Ectodermal cell (in vitro differentiated cells): ENCODE results near the gene CISH.

ENCODE experiments used
- H3K27ac ChIP-seq: 2 replicates; pipeline ENCODE4 v1.7.0; 2013; ENCODE audit warnings: mild to moderate bottlenecking, low read depth, low read length; ENCODE audit not compliant: insufficient read depth, poor library complexity, severe bottlenecking
- H3K27me3 ChIP-seq: 2 replicates; pipeline ENCODE4 v1.7.0; 2013; ENCODE audit warnings: mild to moderate bottlenecking, low read length; ENCODE audit not compliant: insufficient read depth, control insufficient read depth, poor library complexity, severe bottlenecking
- H3K36me3 ChIP-seq: one replicate; pipeline ENCODE4 v1.7.0; 2013; ENCODE audit warnings: low read length; ENCODE audit not compliant: control insufficient read depth, insufficient read depth
- H3K4me1 ChIP-seq: one replicate; pipeline ENCODE4 v1.7.0; 2013; ENCODE audit warnings: low read length; ENCODE audit not compliant: control insufficient read depth, insufficient read depth
- H3K4me3 ChIP-seq: 2 replicates; pipeline ENCODE4 v1.7.0; 2013; ENCODE audit warnings: low read depth, low read length, control low read depth; ENCODE audit not compliant: insufficient read depth
- H3K9me3 ChIP-seq: 2 replicates; pipeline ENCODE4 v1.7.0; 2013; ENCODE audit warnings: mild to moderate bottlenecking, low read length, moderate library complexity; ENCODE audit not compliant: control insufficient read depth
- WGBS, 2 experiments: methylation state at CpG; one replicate each; pipeline ENCODE4 v1.1.7; 2013; ENCODE audit warnings: missing lambda C conversion rate in 2 of 2; 5-methylcytosine and 5-hydroxymethylcytosine counted together

Gene CISH

GRCh38 chr3:50586763-50587070, 24.9 kb downstream of the CISH start:
- Histone ChIP-seq H3K4me3 (no peak overlapping the region), H3K27me3 (no peaks in the 10 kb centered on the region), H3K36me3 (no peaks in the 10 kb centered on the region), H3K9me3 (no peaks in the 10 kb centered on the region), H3K27ac (no peak overlapping the region), H3K4me1 (no peaks in the 10 kb centered on the region)
- 87 to 90% methylated on average over 3 of the region's 3 CpGs for WGBS, 2 experiments

- 91 to 93% methylated on average over 6 of the region's 6 CpGs for WGBS, 2 experiments
- no peaks in the 10 kb centered on the region for H3K9me3 ChIP-seq
- no peak overlapping the region for H3K4me3 ChIP-seq
- no peaks in the 10 kb centered on the region for H3K27me3 ChIP-seq
- no peaks in the 10 kb centered on the region for H3K4me1 ChIP-seq
- H3K27ac ChIP-seq: no peak overlapping the region
- H3K36me3 ChIP-seq: no peaks in the 10 kb centered on the region
Observed at GRCh38 chr3:50585919-50586762, 25.4 kb downstream of the CISH start.

GRCh38 chr3:50584391-50584790, 27.2 kb downstream of the CISH start:
- Histone ChIP-seq H3K27ac (no peak overlapping the region), H3K27me3 (no peaks in the 10 kb centered on the region), H3K36me3 (no peaks in the 10 kb centered on the region), H3K9me3 (no peaks in the 10 kb centered on the region), H3K4me1 (no peaks in the 10 kb centered on the region), H3K4me3 (no peak overlapping the region)
- WGBS, 2 experiments: 87 to 92% methylated on average over 2 of the region's 2 CpGs

GRCh38 chr3:50583897-50584296, 27.7 kb downstream of the CISH start:
- H3K27me3 ChIP-seq: no peaks in the 10 kb centered on the region
- no peaks in the 10 kb centered on the region for H3K9me3 ChIP-seq
- no peak overlapping the region for H3K4me3 ChIP-seq
- 93 to 94% methylated on average over 6 of the region's 6 CpGs for WGBS, 2 experiments
- no peaks in the 10 kb centered on the region for H3K4me1 ChIP-seq
- peaks cover 2% of the 10 kb centered on the region for H3K36me3 ChIP-seq
- H3K27ac ChIP-seq: no peak overlapping the region

- Histone ChIP-seq H3K4me3 (no peak overlapping the region), H3K4me1 (no peaks in the 10 kb centered on the region), H3K27me3 (no peaks in the 10 kb centered on the region), H3K36me3 (peaks cover 5% of the 10 kb centered on the region), H3K27ac (no peak overlapping the region), H3K9me3 (no peaks in the 10 kb centered on the region)
- WGBS, 2 experiments: 83% methylated on average over 9 of the region's 9 CpGs
Observed at GRCh38 chr3:50582083-50582482, 29.5 kb downstream of the CISH start.

GRCh38 chr3:50581459-50581842, 30.1 kb downstream of the CISH start:
- 92 to 97% methylated on average over 2 of the region's 2 CpGs for WGBS, 2 experiments
- no peak overlapping the region for H3K4me3 ChIP-seq
- H3K4me1 ChIP-seq: no peaks in the 10 kb centered on the region
- peaks cover 5% of the 10 kb centered on the region for H3K36me3 ChIP-seq
- no peak overlapping the region for H3K27ac ChIP-seq
- no peaks in the 10 kb centered on the region for H3K27me3 ChIP-seq
- H3K9me3 ChIP-seq: no peaks in the 10 kb centered on the region

- Histone ChIP-seq H3K4me3 (no peak overlapping the region), H3K4me1 (no peaks in the 10 kb centered on the region), H3K27ac (no peak overlapping the region), H3K36me3 (peaks cover 5% of the 10 kb centered on the region), H3K9me3 (no peaks in the 10 kb centered on the region), H3K27me3 (no peaks in the 10 kb centered on the region)
- 92 to 93% methylated on average over 9 of the region's 9 CpGs for WGBS, 2 experiments
Observed at GRCh38 chr3:50580683-50581458, 30.7 kb downstream of the CISH start.

GRCh38 chr3:50577348-50577747, 34.2 kb downstream of the CISH start:
- peaks cover 5% of the 10 kb centered on the region for H3K36me3 ChIP-seq
- H3K9me3 ChIP-seq: no peaks in the 10 kb centered on the region
- H3K27ac ChIP-seq: no peak overlapping the region
- H3K27me3 ChIP-seq: no peaks in the 10 kb centered on the region
- no peaks in the 10 kb centered on the region for H3K4me1 ChIP-seq
- 98 to 100% methylated on average over 2 of the region's 2 CpGs for WGBS, 2 experiments
- H3K4me3 ChIP-seq: no peak overlapping the region

- no peak overlapping the region for H3K27ac ChIP-seq
- H3K4me1 ChIP-seq: no peaks in the 10 kb centered on the region
- no peaks in the 10 kb centered on the region for H3K27me3 ChIP-seq
- no peaks in the 10 kb centered on the region for H3K9me3 ChIP-seq
- WGBS, 2 experiments: 94 to 95% methylated on average over 6 of the region's 6 CpGs
- no peak overlapping the region for H3K4me3 ChIP-seq
- H3K36me3 ChIP-seq: peaks cover 5% of the 10 kb centered on the region
Observed at GRCh38 chr3:50575372-50575771, 36.2 kb downstream of the CISH start.

GRCh38 chr3:50574444-50574831, 37.1 kb downstream of the CISH start:
- 83 to 91% methylated on average over 1 of the region's 1 CpG for WGBS, 2 experiments
- Histone ChIP-seq H3K4me3 (no peak overlapping the region), H3K27me3 (no peaks in the 10 kb centered on the region), H3K27ac (no peak overlapping the region), H3K4me1 (no peaks in the 10 kb centered on the region), H3K9me3 (no peaks in the 10 kb centered on the region), H3K36me3 (peaks cover 5% of the 10 kb centered on the region)
